Subcutaneous abdominal adipose tissue (tissue), 5 donors: ENCODE data around the gene LARP6.

ENCODE experiments used
- H3K27ac ChIP-seq: one replicate; pipeline ENCODE4 v1.7.0; 2013; ENCODE audit warnings: low read depth, mild to moderate bottlenecking, inconsistent platforms, low read length, moderate library complexity
- H3K27me3 ChIP-seq, 5 donors: one replicate each; pipeline ENCODE4 v1.7.0; 2013; ENCODE audit warnings: low read length in 5 of 5, inconsistent platforms in 1 of 5; ENCODE audit not compliant: control insufficient read depth in 5 of 5, insufficient read depth in 4 of 5
- H3K36me3 ChIP-seq, 5 donors: one replicate each; pipeline ENCODE4 v1.7.0; 2013; ENCODE audit warnings: low read length in 5 of 5; ENCODE audit not compliant: control insufficient read depth in 5 of 5, insufficient read depth in 5 of 5
- H3K4me1 ChIP-seq, 5 donors: one replicate each; pipeline ENCODE4 v1.7.0; 2013; ENCODE audit warnings: low read length in 5 of 5, mild to moderate bottlenecking in 3 of 5, moderate library complexity in 1 of 5; ENCODE audit not compliant: control insufficient read depth in 5 of 5, insufficient read depth in 5 of 5
- H3K4me3 ChIP-seq, 5 donors: one replicate each; pipeline ENCODE4 v1.7.0; 2013; ENCODE audit warnings: low read length in 5 of 5, low read depth in 1 of 5
- H3K9ac ChIP-seq, 5 donors: one replicate each; pipeline ENCODE4 v1.7.0; 2013; ENCODE audit warnings: low read length in 5 of 5, mild to moderate bottlenecking in 4 of 5, moderate library complexity in 3 of 5
- H3K9me3 ChIP-seq, 5 donors: one replicate each; pipeline ENCODE4 v1.7.0; 2013; ENCODE audit warnings: low read length in 5 of 5; ENCODE audit not compliant: control insufficient read depth in 5 of 5
- donor health status: healthy.
- donor health status: healthy.
- donor health status: healthy.
- donor health status: healthy.
- donor health status: healthy.

The LARP6 gene

DNA sequence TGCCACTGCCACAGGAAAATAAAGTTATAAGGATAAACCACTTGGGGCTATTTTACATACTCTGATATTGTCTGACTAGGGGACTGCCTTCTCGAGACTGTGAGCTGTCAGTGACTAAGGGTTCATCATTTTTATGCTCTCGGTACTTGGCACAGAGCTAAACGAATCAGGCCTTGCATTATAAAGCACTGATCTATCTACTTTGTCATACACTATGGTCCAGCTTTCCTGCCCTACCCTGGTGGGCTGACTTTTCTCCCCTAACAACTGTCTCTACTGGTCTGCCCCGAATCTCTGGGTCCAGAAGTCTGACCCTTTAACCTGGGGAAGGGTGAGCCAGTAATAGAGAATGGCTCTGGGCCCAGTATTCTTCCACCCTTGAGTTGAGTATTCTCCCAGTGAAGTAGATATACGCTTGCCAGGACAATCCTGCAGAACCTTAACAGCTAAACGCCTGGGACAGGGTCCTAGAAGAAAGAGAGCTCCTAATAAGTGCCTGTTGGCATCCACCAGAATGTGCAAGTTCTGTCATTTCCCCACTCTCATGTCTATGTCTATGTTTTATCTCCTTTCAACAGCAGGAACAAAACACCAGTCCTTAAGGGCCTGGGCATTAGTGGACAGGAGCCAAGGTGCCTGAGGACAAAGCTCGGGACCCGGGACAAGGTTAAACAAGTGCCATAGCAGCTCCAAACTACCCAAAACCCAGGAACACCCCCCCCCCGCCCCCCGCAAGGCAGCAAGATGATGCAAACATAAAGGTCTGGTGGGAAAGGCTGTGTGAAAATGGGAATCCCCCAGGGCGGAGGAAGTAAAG lies 1.2 kb downstream of the LARP6 start:
- peaks cover 0 to 10% (median 7%) of the 10 kb centered on the region in 5 donors for H3K36me3 ChIP-seq
- H3K27me3 ChIP-seq, result peaks cover 0 to 2% (median 0%) of the 10 kb centered on the region in 5 donors
- H3K9me3 ChIP-seq, result no peaks in the 10 kb centered on the region
- H3K4me1 ChIP-seq, result peaks cover 11 to 64% (median 52%) of the 10 kb centered on the region in 5 donors
- peak overlapping the region; percentile 41 to 94 (median 84) for H3K9ac ChIP-seq
- H3K27ac ChIP-seq, result peak overlapping the region; percentile 94
- H3K4me3 ChIP-seq, result peak overlapping the region; percentile 84 to 99 (median 89)

- Histone ChIP-seq H3K36me3 (peaks cover 0 to 10% (median 7%) of the 10 kb centered on the region in 5 donors), H3K27me3 (peaks cover 0 to 2% (median 0%) of the 10 kb centered on the region in 5 donors), H3K9me3 (no peaks in the 10 kb centered on the region), H3K4me1 (peaks cover 11 to 56% (median 44%) of the 10 kb centered on the region in 5 donors), H3K27ac (peak overlapping the region; percentile 94), H3K4me3 (peak overlapping the region in 3 of 5 donors; percentile 87 to 99 (median 98)), H3K9ac (peak overlapping the region in 4 of 5 donors; percentile 14 to 94 (median 65))
These were observed 2.1 kb downstream of the LARP6 start for GRCh38 chr15:70851889-70852288.

DNA sequence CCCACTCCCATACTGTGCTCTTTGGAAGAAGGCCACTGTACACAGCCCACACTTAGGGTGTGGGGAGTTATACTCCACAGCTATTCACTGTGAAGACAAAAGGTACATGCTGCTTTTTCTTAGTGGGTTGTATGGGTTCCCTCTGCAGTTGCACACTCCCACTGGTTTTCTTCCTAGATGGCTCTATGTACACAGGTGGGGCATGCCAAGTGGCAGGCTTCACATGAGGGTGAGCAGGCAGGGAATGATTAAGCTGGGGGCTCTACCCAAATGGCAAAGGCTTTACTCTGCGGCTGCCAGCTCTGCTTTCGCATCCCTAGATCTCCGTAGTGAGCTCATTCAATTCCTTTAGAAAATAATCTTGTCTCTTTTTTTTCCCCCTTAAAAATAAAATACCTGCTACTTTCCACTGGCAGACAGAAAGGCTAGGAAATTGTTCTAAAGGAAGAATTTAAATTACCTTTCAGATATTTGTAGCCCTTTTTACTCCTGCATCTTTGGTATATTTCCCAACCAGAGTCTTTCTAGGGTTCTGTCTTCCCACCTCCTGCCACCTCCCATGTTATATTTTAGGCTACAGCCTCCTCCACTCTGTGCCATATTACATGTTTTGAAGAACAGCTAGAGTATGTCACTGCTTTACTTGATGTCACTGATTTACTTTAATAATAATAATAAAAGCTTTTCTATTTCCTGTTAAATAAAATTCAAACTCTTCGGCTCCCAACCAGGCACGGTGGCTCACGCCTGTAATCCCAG lies 8.2 kb downstream of the LARP6 start:
- H3K9me3 ChIP-seq, result no peaks in the 10 kb centered on the region
- no peaks in the 10 kb centered on the region for H3K27me3 ChIP-seq
- H3K4me1 ChIP-seq, result peaks cover 0 to 13% (median 2%) of the 10 kb centered on the region in 5 donors
- no peak overlapping the region for H3K9ac ChIP-seq
- H3K27ac ChIP-seq, result no peak overlapping the region
- no peak overlapping the region for H3K4me3 ChIP-seq
- peaks cover 0 to 3% (median 0%) of the 10 kb centered on the region in 5 donors for H3K36me3 ChIP-seq

DNA sequence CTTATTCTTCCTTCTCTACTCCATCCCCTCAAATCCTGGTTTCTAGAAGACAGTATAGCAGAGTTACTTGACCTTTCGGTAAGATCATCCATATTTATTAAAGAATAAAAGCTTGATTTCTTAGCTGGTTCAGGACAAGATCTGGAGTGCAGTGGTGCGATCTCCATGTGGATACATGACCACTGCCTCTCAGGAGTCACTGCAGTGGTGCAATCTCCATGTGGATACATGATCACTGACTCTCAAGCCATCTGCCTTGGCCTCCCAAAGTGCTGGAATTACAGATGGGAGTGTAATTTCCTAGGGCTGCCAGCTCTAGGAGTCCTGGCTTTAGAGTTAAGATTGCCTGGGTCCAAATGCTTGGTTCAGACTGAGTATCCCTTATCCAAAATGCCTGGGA lies 16.5 kb downstream of the LARP6 start:
- Histone ChIP-seq H3K9me3 (no peaks in the 10 kb centered on the region), H3K27me3 (no peaks in the 10 kb centered on the region), H3K9ac (no peak overlapping the region), H3K27ac (no peak overlapping the region), H3K36me3 (peaks cover 6 to 30% (median 18%) of the 10 kb centered on the region in 5 donors), H3K4me1 (peaks cover 0 to 28% (median 23%) of the 10 kb centered on the region in 5 donors), H3K4me3 (no peak overlapping the region)

- Histone ChIP-seq H3K27ac (peak overlapping the region; percentile 74), H3K9me3 (no peaks in the 10 kb centered on the region), H3K27me3 (no peaks in the 10 kb centered on the region), H3K4me3 (no peak overlapping the region), H3K36me3 (peaks cover 6 to 46% (median 34%) of the 10 kb centered on the region in 5 donors), H3K9ac (peak overlapping the region in 2 of 5 donors; percentile 10 to 61), H3K4me1 (peaks cover 0 to 28% (median 23%) of the 10 kb centered on the region in 5 donors)
These were observed 18.1 kb downstream of the LARP6 start for GRCh38 chr15:70835841-70836240.

GRCh38 chr15:70835415-70835814 lies 18.5 kb downstream of the LARP6 start:
- peak overlapping the region; percentile 74 for H3K27ac ChIP-seq
- H3K27me3 ChIP-seq, result no peaks in the 10 kb centered on the region
- H3K9ac ChIP-seq, result peak overlapping the region in 2 of 5 donors; percentile 10 to 61
- H3K4me1 ChIP-seq, result peaks cover 0 to 28% (median 23%) of the 10 kb centered on the region in 5 donors
- H3K4me3 ChIP-seq, result no peak overlapping the region
- H3K9me3 ChIP-seq, result no peaks in the 10 kb centered on the region
- H3K36me3 ChIP-seq, result peaks cover 6 to 48% (median 37%) of the 10 kb centered on the region in 5 donors

GRCh38 chr15:70834999-70835398 lies 19.0 kb downstream of the LARP6 start:
- H3K4me3 ChIP-seq, result no peak overlapping the region
- H3K4me1 ChIP-seq, result peaks cover 0 to 28% (median 23%) of the 10 kb centered on the region in 5 donors
- H3K9ac ChIP-seq, result no peak overlapping the region
- H3K27ac ChIP-seq, result peak overlapping the region; percentile 74
- H3K36me3 ChIP-seq, result peaks cover 6 to 48% (median 37%) of the 10 kb centered on the region in 5 donors
- no peaks in the 10 kb centered on the region for H3K27me3 ChIP-seq
- H3K9me3 ChIP-seq, result no peaks in the 10 kb centered on the region

DNA sequence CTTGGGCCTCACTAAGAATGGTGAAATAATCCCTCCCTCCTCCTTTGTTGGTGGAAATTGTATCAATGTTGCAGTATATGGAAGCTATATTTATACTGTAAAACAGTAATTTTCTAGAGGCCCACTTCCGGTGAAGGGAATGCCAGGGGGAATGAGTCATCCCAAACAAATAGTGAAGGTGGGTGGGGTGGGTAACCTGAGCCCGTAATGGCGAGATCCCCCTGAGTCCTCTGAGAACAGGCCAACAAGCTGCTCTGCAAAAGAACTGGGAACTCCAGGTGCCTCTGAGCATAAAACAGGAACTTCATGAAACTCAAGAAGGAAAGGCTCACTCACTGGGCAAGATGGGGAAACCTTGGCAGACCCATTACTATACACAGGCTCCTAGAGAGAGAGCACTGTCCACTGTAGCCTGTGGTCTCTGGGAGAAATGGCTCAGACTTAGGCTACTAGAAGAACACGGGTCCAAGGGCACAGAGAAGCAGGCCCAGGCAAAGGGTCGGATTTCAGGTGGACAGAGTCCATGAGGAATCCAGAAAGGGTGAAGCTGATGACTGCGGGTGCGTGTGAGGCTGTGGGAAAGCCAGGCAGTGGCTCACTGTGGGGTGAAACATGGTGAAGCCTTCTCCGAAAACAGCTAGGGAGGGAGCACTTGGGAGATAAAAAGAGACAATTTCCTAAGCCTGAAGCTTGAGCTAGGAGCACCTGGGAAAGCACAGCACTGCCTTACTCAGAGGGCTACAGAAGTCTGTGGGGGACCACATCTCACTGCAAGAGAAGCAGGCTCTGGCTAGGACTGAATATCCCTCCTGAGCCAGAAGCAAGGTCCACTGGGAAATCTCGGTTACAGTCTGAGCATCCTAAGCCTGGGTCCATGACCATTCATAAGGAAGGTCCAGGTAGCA lies 19.8 kb downstream of the LARP6 start:
- Histone ChIP-seq H3K36me3 (peaks cover 6 to 48% (median 40%) of the 10 kb centered on the region in 5 donors), H3K4me1 (peaks cover 0 to 28% (median 23%) of the 10 kb centered on the region in 5 donors), H3K9ac (peak overlapping the region in 2 of 5 donors; percentile 14 to 22)

GRCh38 chr15:70833422-70833821 lies 20.5 kb downstream of the LARP6 start:
- Histone ChIP-seq H3K27ac (peak overlapping the region; percentile 74), H3K36me3 (peaks cover 6 to 48% (median 40%) of the 10 kb centered on the region in 5 donors), H3K27me3 (no peaks in the 10 kb centered on the region), H3K9ac (no peak overlapping the region), H3K9me3 (no peaks in the 10 kb centered on the region), H3K4me1 (peaks cover 0 to 28% (median 23%) of the 10 kb centered on the region in 5 donors), H3K4me3 (no peak overlapping the region)

More for the DNA sequence above, 19.8 kb downstream of the LARP6 start:
- Histone ChIP-seq H3K9me3 (no peaks in the 10 kb centered on the region), H3K27ac (peak overlapping the region; percentile 74), H3K4me3 (no peak overlapping the region), H3K27me3 (no peaks in the 10 kb centered on the region)
